NCI-H1417 treated with DMSO at 0.1 percent for 48 hours (cell line): ENCODE measurements around the gene CES2.
"Not testable (repeated sequence)": the region's sequence is repeated elsewhere in the genome, so short reads cannot be mapped to it uniquely, and the experiment has no call there.

Source experiments
- DNase-seq: peaks from one replicate; lab custom pipeline; 2025; lab: John Stamatoyannopoulos, UW

Gene CES2

DNA sequence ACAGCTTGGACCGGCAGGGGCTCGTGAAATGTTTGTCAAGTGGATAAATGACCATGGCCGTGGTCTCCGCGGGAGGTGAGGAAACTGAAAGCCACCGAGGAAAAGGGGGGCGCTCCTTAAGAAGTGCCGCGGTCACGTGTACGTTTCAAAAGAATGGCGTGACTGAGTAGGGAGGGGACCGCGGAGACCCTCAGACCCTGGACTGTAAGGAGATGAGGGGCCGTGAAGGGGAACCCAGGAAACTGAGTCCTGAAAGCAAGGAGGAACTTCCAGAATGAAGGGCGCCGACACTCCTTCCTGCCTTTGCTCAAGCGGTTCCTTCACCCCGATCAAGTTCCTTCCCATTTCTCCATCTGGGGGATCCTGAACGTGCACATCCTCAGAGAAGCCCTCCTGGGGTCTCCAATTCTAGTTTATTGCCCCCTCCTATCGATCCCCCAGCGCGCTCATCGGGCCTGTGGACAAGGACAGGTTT, 440 bp upstream of the CES2 start:
- not testable (repeated sequence) for DNase-seq

GRCh38 chr16:66936462-66936861, 1.1 kb downstream of the CES2 start:
- no peak for DNase-seq

- DNase-seq = no peak
Measured at GRCh38 chr16:66936889-66937554, 1.7 kb downstream of the CES2 start.

GRCh38 chr16:66937725-66938337, 2.5 kb downstream of the CES2 start:
- no peak for DNase-seq

DNA sequence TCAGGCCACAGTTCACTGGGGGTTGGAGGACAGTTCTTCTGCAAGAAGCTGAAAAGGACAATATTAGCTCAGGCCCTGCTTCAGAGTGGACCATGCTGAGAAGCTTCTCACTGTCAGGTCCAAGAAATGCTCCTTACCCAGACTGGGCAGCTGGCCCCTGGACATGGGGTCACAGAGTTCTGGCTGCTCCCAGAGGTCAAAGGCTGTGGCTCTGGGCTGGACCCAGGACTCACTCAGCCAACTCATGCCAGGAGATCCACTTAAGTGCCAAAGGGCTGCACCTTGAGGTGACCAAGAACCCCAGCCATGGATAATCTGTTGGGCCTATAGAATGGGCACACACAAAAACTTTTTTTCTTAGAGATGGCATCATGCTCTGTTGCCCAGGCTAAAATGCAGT, 4.0 kb downstream of the CES2 start:
- DNase-seq = no peak

- no peak for DNase-seq
Measured at GRCh38 chr16:66940236-66940635, 4.9 kb downstream of the CES2 start.

GRCh38 chr16:66942981-66943380, 7.7 kb downstream of the CES2 start:
- no peak for DNase-seq

DNA sequence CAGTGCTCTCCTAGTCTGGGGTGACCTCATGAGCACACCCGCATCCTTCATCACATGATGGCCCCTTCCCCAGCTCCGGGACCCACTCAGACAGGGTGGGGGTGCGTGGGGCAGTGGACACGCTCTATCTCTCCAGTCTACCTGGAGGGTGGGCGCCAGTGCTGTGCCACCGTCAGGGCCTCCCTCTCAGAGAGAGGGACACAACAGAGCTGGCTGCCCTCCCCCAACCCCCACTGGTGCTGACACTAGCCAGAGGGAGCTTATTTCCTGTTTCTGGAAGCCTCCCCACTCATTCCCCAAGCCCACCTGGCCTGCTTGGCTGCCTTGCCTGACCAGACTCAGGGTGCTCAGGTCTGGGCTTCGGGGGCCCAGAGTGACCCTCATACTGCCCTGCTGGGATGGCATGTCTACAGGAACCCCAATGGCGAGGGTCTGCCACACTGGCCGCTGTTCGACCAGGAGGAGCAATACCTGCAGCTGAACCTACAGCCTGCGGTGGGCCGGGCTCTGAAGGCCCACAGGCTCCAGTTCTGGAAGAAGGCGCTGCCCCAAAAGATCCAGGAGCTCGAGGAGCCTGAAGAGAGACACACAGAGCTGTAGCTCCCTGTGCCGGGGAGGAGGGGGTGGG, 8.2 kb downstream of the CES2 start:
- DNase-seq = no peak

DNA sequence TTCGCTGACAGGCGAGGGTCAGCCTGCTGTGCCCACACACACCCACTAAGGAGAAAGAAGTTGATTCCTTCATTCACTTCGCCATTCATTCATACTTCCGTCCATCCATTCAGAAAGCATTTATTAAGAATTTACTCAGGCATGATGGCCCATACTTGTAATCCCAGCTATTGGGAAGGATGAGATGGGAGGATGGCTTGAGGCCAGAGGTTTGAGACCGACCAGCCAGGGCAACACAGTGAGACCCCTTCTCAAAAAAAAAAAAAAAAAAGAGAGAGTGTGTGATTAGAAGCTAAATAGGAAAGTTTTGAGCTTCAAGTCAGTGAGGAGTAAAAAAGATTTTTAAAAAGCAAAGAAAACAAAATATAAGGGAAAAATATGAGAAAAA, 8.7 kb downstream of the CES2 start:
- no peak for DNase-seq

- DNase-seq = not testable (repeated sequence)
Measured at GRCh38 chr16:66944971-66945370, 9.7 kb downstream of the CES2 start.

DNA sequence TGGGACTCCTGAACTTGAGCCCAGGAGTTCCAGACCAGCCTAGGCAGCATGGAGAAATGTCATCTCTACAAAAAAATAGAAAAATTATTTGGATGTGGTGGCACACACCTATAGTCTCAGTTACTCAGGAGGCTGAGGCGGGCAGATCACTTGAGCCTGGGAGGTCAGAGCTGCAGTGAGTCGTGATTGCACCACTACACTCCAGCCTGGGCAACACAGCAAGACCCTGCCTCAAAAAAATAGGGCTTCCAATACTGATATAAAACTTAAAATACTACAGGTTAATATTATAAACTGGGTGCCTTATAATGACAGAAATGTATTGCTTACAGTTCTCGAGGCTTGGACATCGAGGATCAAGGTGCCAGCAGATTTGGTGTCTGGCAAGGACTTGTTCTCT, 10.6 kb downstream of the CES2 start:
- no peak for DNase-seq

GRCh38 chr16:66946541-66946940, 11.2 kb downstream of the CES2 start:
- DNase-seq = no peak

GRCh38 chr16:66946974-66947301, 11.6 kb downstream of the CES2 start:
- DNase-seq = no peak

DNA sequence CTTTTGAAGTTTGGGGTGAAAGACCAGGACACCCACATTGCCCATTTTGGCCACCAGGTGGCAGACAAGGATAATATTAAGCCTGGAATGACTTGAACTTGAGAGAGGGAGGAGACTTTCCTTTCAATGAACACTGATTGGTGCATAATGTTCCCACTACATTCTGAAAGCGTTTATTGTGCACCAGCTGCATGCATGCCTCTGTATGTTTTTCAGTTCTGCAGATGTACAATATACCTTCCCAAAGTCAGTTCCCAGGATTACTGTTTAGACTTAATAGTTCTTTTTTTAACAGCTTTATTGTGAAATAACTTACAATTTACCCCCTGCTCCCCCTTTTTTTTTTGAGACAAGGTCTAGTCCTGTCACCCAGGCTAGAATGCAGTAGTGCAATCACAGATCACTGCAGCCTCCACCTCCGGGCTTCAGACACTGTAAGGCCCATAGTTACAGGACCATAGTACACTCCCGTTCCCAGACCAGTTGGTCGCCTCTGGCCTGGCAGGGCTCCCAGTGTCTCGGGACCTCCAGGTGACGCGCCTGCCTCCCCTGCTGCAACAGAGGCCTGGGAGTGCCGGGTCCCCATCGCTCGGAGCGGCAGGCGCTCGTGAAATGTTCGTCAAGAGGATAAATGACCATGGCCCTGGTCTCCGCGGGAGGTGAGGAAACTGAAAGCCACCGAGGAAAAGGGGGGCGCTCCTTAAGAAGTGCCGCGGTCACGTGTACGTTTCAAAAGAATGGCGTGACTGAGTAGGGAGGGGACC, 12.2 kb downstream of the CES2 start:
- peak; percentile 30 for DNase-seq

GRCh38 chr16:66948134-66948836, 13.0 kb downstream of the CES2 start:
- DNase-seq = no peak

- no peak for DNase-seq
Measured at GRCh38 chr16:66948837-66949225, 13.5 kb downstream of the CES2 start.

DNA sequence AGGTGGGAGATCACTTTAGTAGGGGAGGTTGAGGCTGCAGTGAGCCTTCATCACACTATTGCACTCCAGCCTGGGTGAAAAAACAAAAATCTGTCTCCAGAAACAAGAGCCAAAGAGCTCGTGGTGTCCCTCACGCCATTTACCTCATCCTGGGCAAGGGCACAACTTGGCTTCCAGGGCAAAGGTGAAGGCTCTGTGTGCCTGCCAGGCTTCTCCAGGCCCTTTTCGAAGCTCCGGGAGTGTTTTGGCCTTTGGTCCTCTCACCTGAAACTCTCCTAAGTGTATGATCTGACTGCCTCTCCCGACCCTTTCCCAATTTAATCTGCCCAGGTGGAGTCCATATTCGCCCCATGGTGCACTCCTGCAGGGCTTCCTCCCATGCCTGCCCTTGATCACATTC, 14.2 kb downstream of the CES2 start:
- DNase-seq = no peak

GRCh38 chr16:66950437-66950836, 15.1 kb downstream of the CES2 start:
- no peak for DNase-seq

DNA sequence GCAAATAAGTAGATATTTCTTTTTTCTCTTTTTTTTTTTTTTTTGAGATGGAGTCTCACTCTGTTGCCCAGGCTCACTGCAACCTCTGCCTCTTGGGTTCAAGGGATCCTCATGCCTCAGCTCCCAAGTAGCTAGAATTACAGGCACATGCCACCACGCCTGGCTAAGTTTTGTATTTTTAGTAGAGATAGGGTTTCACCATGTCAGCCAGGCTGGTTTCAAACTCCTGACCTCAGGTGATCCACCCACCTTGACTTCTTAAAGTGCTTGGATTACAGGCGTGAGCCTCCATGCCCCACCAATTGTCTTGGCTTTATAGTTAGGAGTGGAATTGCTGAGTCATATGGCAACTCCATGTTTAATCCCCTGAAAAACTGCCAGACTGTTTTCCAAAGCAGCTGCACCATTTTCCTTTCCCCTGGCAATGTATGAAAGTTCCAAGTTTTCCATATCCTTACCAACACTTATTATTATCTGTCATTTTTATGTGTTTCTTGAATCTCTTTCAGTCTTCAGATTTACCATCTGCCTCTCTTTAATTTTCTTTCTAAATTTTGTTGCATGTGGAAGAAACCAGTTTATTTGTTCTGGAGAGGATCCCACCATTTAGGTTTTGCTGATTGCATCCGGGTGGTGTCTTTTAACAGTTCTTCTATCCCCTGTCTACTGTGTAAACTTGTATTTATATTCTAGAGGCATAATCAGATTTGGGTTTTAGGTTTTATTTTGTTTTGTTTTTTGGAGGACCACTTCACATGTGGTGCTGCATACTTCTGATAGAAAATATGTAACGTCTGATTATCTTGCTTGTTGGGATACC, 15.9 kb downstream of the CES2 start:
- no peak for DNase-seq

- no peak for DNase-seq
Measured at GRCh38 chr16:66952430-66953110, 17.3 kb downstream of the CES2 start.
